ENCODE data around the gene CCDC91. TPM values are rescaled to one million over a fixed set of nuclear protein-coding genes. Genes with fewer than 3 reads are reported as not detected.

Gene CCDC91
- total RNA-seq, 1 experiment from 2014 or later = 26.9 TPM

DNA sequence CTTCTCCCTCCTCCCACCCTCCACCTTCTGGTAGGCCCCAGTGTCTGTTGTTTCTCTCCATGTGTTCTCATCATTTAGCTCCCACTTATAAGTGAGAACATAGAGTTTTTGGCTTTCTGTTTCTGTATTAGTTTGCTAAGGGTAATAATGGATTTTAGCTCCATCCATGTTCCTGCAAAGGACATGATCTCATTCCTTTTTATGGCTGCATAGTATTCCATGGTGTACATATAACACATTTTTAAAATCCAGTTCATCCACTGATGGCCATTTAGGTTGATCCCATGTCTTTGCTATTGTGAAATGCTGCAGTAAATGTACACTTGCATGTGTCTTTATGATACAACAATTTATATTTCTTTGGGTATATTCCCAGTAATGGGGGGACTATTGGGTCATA is 96.1 kb downstream of the CCDC91 start:
- H3K36me3 ChIP-seq (ENCODE audit: control insufficient read depth, insufficient read depth, low read length) = no peaks in the 10 kb centered on the region
- BruUV-seq (replicated peaks) = no TSS peak
- in situ Hi-C loops (cut with HindIII; ENCODE audit: low pct_unique_long_range_greater_than_20kb, low sequenced_read_pairs) (no loop called here), intact Hi-C loops (cut with micrococcal nuclease; ENCODE audit: unreplicated experiment) (no loop called here)
- no peak for ATAC-seq
- ChIA-PET CTCF (no interaction called here), POLR2A (no interaction called here)
- H3K27ac ChIP-seq (ENCODE audit: low read length) = no peak overlapping the region
- no peaks in the 10 kb centered on the region for H3K27me3 ChIP-seq (ENCODE audit: control insufficient read depth, insufficient read depth, low read length)
- no peaks in the 10 kb centered on the region for H3K4me1 ChIP-seq (ENCODE audit: control insufficient read depth, insufficient read depth, low read length)
- no peak for DNase-seq (ENCODE audit: low read depth, low spot score)
- TF ChIP-seq, protein P1, sequence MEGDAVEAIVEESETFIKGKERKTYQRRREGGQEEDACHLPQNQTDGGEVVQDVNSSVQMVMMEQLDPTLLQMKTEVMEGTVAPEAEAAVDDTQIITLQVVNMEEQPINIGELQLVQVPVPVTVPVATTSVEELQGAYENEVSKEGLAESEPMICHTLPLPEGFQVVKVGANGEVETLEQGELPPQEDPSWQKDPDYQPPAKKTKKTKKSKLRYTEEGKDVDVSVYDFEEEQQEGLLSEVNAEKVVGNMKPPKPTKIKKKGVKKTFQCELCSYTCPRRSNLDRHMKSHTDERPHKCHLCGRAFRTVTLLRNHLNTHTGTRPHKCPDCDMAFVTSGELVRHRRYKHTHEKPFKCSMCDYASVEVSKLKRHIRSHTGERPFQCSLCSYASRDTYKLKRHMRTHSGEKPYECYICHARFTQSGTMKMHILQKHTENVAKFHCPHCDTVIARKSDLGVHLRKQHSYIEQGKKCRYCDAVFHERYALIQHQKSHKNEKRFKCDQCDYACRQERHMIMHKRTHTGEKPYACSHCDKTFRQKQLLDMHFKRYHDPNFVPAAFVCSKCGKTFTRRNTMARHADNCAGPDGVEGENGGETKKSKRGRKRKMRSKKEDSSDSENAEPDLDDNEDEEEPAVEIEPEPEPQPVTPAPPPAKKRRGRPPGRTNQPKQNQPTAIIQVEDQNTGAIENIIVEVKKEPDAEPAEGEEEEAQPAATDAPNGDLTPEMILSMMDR (IDR thresholded peaks at IDR 0.05) = no peak
- no peak for TF ChIP-seq POLR2AphosphoS5 (IDR thresholded peaks at IDR 0.05; ENCODE audit: low read depth, low read length)
- TF ChIP-seq TCF7L2 (IDR thresholded peaks at IDR 0.05; ENCODE audit: low read depth, low read length) = no peak
- TF ChIP-seq, protein P2, sequence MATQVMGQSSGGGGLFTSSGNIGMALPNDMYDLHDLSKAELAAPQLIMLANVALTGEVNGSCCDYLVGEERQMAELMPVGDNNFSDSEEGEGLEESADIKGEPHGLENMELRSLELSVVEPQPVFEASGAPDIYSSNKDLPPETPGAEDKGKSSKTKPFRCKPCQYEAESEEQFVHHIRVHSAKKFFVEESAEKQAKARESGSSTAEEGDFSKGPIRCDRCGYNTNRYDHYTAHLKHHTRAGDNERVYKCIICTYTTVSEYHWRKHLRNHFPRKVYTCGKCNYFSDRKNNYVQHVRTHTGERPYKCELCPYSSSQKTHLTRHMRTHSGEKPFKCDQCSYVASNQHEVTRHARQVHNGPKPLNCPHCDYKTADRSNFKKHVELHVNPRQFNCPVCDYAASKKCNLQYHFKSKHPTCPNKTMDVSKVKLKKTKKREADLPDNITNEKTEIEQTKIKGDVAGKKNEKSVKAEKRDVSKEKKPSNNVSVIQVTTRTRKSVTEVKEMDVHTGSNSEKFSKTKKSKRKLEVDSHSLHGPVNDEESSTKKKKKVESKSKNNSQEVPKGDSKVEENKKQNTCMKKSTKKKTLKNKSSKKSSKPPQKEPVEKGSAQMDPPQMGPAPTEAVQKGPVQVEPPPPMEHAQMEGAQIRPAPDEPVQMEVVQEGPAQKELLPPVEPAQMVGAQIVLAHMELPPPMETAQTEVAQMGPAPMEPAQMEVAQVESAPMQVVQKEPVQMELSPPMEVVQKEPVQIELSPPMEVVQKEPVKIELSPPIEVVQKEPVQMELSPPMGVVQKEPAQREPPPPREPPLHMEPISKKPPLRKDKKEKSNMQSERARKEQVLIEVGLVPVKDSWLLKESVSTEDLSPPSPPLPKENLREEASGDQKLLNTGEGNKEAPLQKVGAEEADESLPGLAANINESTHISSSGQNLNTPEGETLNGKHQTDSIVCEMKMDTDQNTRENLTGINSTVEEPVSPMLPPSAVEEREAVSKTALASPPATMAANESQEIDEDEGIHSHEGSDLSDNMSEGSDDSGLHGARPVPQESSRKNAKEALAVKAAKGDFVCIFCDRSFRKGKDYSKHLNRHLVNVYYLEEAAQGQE (IDR thresholded peaks at IDR 0.05; ENCODE audit: insufficient read depth in 1 of 2, low read depth in 2 of 2, low read length in 1 of 2) = no peak
- TF ChIP-seq SIN3A (IDR thresholded peaks at IDR 0.05; ENCODE audit: borderline replicate concordance, insufficient read depth, low read depth, low read length) = no peak
- no peak overlapping the region for H3K4me3 ChIP-seq (ENCODE audit: low read depth in 2 of 2, low read length in 2 of 2)
- H3K9me3 ChIP-seq (ENCODE audit: control insufficient read depth, insufficient read depth, low read depth, low read length) = 0 out of 2 replicates have a peak, but pooled peaks cover 2% of the 10 kb centered on the region

DNA sequence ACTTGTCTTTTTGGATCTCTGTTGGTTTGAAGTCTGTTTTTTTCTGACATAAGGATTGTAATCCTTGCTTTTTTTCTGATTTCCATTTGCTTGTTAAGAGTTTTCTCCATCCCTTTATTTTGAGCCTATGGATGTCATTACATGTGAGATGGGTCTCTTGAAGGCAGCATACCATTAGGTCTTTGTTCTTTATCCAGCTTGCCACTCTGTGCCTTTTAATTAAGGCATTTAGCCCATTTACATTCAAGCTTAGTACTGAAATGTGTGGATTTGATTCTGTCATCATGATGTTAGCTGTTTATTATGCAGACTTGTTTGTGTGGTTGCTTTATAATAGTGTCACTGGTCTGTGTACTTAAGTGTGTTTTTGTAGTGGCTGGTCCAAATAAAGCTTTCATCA is 100.0 kb downstream of the CCDC91 start:
- TF ChIP-seq TCF7L2 (IDR thresholded peaks at IDR 0.05; ENCODE audit: low read depth, low read length) = no peak
- ChIA-PET CTCF (no interaction called here), POLR2A (no interaction called here)
- DNase-seq (ENCODE audit: low read depth, low spot score) = no peak
- intact Hi-C loops (cut with micrococcal nuclease; ENCODE audit: unreplicated experiment) = no loop called here
- 0 out of 2 replicates have a peak, but pooled peaks cover 2% of the 10 kb centered on the region for H3K9me3 ChIP-seq (ENCODE audit: control insufficient read depth, insufficient read depth, low read depth, low read length)
- no peaks in the 10 kb centered on the region for H3K4me1 ChIP-seq (ENCODE audit: control insufficient read depth, insufficient read depth, low read length)
- no peak for ATAC-seq
- no peaks in the 10 kb centered on the region for H3K27me3 ChIP-seq (ENCODE audit: control insufficient read depth, insufficient read depth, low read length)
- in situ Hi-C loops (cut with HindIII; ENCODE audit: low pct_unique_long_range_greater_than_20kb, low sequenced_read_pairs) = no loop called here
- no peaks in the 10 kb centered on the region for H3K36me3 ChIP-seq (ENCODE audit: control insufficient read depth, insufficient read depth, low read length)
- H3K27ac ChIP-seq (ENCODE audit: low read length) = no peak overlapping the region
- no peak overlapping the region for H3K4me3 ChIP-seq (ENCODE audit: low read depth in 2 of 2, low read length in 2 of 2)
- no TSS peak for BruUV-seq (replicated peaks)

DNA sequence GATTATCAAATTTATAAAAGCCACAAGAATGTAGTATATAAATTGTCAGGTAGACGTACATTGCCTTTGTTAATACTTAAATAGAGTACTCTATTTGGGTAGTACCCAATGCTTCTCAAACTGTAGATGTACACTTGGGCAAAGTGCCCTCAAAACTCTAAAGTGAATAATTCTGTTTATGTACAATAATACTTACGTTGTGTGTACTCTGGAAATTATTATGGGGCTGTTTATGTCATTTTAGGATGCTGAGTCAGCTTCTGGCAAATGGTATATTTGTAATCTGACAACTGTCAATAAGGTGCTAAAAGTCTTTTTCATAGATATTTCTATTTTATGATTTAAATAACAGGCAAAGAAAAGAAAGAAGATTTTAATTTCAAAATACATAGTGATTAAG is 102.4 kb downstream of the CCDC91 start:
- Histone ChIP-seq H3K4me1 (ENCODE audit: control insufficient read depth, insufficient read depth, low read length) (no peaks in the 10 kb centered on the region), H3K9me3 (ENCODE audit: control insufficient read depth, insufficient read depth, low read depth, low read length) (0 out of 2 replicates have a peak, but pooled peaks cover 2% of the 10 kb centered on the region), H3K27ac (ENCODE audit: low read length) (no peak overlapping the region), H3K4me3 (ENCODE audit: low read depth in 2 of 2, low read length in 2 of 2) (no peak overlapping the region), H3K36me3 (ENCODE audit: control insufficient read depth, insufficient read depth, low read length) (no peaks in the 10 kb centered on the region), H3K27me3 (ENCODE audit: control insufficient read depth, insufficient read depth, low read length) (no peaks in the 10 kb centered on the region)
- POLR2A ChIA-PET = interaction anchor here (0.7 kb wide), 1 partner anchor 271 kb away, joined by 3 read pairs; no protein-coding TSS in a partner anchor
- TF ChIP-seq SIN3A (IDR thresholded peaks at IDR 0.05; ENCODE audit: borderline replicate concordance, insufficient read depth, low read depth, low read length) (no peak), TCF7L2 (IDR thresholded peaks at IDR 0.05; ENCODE audit: low read depth, low read length) (no peak), POLR2AphosphoS5 (IDR thresholded peaks at IDR 0.05; ENCODE audit: low read depth, low read length) (no peak)
- intact Hi-C loops (cut with micrococcal nuclease; ENCODE audit: unreplicated experiment) = no loop called here
- no peak for ATAC-seq
- DNase-seq (ENCODE audit: low read depth, low spot score) = no peak
- no TSS peak for BruUV-seq (replicated peaks)
- in situ Hi-C loops (cut with HindIII; ENCODE audit: low pct_unique_long_range_greater_than_20kb, low sequenced_read_pairs) = no loop called here
- CTCF ChIA-PET = no interaction called here
